ENCODE measurements around the gene HOXA9. TPM values are rescaled to one million over a fixed set of nuclear protein-coding genes. Genes with fewer than 3 reads are reported as not detected.

The HOXA9 gene
- total and polyA plus RNA-seq, 2 of the 8 experiments (the other 6 are each of a cell fraction or from before 2014, with no cell fraction given), result not detected

- TF ChIP-seq, protein P1, sequence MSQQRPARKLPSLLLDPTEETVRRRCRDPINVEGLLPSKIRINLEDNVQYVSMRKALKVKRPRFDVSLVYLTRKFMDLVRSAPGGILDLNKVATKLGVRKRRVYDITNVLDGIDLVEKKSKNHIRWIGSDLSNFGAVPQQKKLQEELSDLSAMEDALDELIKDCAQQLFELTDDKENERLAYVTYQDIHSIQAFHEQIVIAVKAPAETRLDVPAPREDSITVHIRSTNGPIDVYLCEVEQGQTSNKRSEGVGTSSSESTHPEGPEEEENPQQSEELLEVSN (IDR thresholded peaks at IDR 0.05), result peak; percentile 80
- TF ChIP-seq HDAC2 (IDR thresholded peaks at IDR 0.05; ENCODE audit: borderline replicate concordance in 1 of 2, low read depth in 2 of 2, low read length in 2 of 2) (peak; percentile 25 to 62; a peak in 1 of 4 replicates), KDM4A (IDR thresholded peaks at IDR 0.05; ENCODE audit: low read depth, low read length, severe bottlenecking) (peak; percentile 84), BACH1 (IDR thresholded peaks at IDR 0.05; ENCODE audit: low read length) (0 out of 2 replicates have a peak, but pooled peaks have one; percentile 19), EGR1 (IDR thresholded peaks at IDR 0.05; ENCODE audit: borderline replicate concordance, low read depth, low read length) (0 out of 2 replicates have a peak, but pooled peaks have one; percentile 11), MAFK (IDR thresholded peaks at IDR 0.05; ENCODE audit: low read depth, low read length) (no peak), ATF3 (IDR thresholded peaks at IDR 0.05; ENCODE audit: insufficient read depth, low read depth, low read length) (peak; percentile 91), CHD2 (IDR thresholded peaks at IDR 0.05; ENCODE audit: low read length) (peak; percentile 60), SP2 (IDR thresholded peaks at IDR 0.05; ENCODE audit: low read length) (no peak), SUZ12 (IDR thresholded peaks at IDR 0.05; ENCODE audit: low read length) (peak; percentile 92), KDM1A (IDR thresholded peaks at IDR 0.05; ENCODE audit: borderline replicate concordance, low read length) (peak; percentile 72; the same call in 1 of the 2 replicates), USF2 (IDR thresholded peaks at IDR 0.05; ENCODE audit: low read length) (peak; percentile 95), ASH2L (IDR thresholded peaks at IDR 0.05; ENCODE audit: low read length) (peak; percentile 38)
These were observed 34.6 kb downstream of the HOXA9 start, which contains the start of gene HOXA4 (continued) for GRCh38 chr7:27130540-27131389.

Measured in H1 (cell line).